ENCODE data around the gene PQBP1.

GRCh38 chrX:48919360-48919841 is 21.7 kb downstream of the PQBP1 start:
- TF ChIP-seq EP300 (IDR thresholded peaks at IDR 0.05) (no peak), CTCF (IDR thresholded peaks at IDR 0.05) (no peak), POLR2A (IDR thresholded peaks at IDR 0.05) (no peak), POLR2AphosphoS5 (IDR thresholded peaks at IDR 0.05) (no peak)

Measured in gastroesophageal sphincter (tissue), 3 donors.